Hematopoietic multipotent progenitor cell treated with erythropoietin and hydrocortisone succinate and interleukin-3 and kit ligand, for 4 days (in vitro differentiated cells): Measurements from ENCODE around the gene PTPRN2.
"Not testable (repeated sequence)": the region's sequence is repeated elsewhere in the genome, so short reads cannot be mapped to it uniquely, and the experiment has no call there.

Experiments used
- DNase-seq: peaks from one replicate; pipeline ENCODE4 v3.0.0-alpha.2; 2015

The PTPRN2 gene

DNA sequence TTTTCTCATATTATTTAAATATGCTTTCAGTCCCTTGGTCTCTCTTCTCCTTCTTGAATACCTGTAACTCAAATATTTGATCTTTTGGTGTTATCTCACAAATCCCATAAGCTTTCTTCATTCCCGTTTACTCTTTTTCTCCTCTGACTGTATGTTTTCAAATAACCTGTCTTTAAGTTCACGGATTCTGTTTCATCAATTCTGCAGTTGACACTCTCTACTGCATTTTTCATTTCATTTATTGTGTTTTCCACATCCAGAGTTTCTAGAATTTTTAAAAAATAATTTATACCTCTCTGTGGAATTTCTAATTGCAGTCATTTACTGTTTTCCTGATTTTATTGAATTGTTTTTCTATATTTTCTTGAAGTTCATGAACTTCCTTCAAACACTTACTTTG is 298.4 kb downstream of the PTPRN2 start:
- no peak for DNase-seq

DNA sequence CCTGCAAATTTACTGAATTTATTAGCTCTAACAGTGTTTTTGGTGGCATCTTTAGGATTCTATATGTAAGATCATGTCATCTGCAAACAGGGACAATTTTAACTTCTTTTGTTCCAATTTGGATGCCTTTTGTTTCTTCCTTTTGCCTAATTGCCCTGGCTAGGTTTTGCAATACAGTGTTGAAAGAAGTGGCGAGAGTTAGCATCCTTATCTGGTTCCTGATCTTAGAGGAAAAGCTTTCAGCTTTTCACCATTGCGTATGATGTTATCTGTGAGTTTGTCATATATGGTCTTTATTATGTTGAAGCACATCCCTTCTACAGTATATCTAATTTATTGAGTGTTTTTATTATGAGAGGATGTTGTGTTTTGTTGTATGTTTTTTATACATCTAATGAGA is 301.4 kb downstream of the PTPRN2 start:
- peak; percentile 30 for DNase-seq

DNA sequence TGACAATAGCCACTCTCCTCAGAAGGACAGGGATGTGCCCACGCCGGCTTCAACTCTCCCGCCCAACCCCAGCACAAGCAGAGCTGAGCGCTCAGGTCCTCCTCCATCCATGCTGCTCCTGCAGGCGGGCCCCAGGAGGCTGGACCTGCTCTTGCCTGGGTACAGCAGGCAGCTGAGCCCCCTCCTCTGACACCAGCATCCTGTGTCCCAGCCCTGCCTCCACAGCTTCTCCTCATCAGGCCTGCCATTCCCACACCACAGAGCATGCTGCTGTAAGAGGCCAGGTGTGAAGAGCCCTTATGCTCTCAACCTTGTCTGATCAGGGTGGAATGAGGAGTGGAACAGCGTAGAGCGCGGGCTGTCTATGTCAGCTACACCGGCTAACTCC is 302.2 kb downstream of the PTPRN2 start:
- DNase-seq: no peak

DNA sequence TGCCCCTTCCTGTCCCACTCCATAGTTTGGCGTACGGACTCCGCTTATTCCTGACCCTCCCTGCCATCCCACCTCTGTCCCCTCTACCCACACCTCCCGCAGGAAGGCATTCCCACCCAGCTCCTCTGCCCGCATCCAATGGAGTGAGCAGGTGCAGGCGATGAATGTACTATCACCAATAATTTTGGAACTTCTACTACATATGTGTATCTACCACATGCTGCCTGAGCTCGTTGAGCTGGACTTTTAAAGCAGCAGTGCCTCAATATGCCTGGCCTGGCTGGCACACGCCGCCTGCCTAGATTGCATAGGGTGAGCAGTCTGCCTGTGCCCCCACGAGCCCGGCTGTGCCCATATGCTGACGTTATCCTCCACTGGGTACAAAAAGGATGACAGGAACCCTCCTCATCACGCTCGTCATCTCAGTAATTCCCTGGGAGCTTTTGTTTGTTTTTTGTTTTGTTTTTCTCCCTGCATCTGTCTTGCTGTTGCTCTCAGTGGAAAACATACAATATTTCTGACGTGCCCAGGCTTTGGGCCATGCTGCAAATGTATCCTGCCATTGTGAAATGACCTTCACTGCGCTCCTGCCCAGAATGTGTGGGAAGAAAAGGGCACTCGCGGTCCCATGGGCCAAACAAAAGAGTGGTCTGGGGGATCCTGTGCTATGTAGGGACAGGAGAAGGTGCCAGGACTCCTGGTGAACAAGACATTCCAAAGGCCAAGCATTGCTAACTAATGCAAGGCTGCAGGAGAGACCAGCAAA is 302.8 kb downstream of the PTPRN2 start:
- no peak for DNase-seq

DNA sequence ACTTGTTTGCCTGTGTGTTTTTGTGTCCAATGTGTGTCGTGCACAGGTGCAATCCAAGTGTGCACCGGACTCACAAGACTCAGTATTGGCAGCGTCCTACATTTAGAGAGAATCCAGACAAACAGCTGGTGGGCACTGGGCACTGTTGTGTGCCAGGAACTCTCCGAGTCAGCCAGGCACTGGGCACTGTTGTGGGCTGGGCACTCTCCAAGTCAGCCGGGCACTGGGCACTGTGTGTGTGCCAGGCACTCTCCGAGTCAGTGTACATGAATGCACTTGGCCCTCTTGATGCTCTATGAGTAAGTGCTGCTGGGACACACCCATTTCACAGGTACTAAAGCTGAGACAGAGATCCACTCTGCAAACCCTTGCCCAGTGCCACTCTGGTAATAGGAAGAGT is 303.5 kb downstream of the PTPRN2 start:
- no peak for DNase-seq

DNA sequence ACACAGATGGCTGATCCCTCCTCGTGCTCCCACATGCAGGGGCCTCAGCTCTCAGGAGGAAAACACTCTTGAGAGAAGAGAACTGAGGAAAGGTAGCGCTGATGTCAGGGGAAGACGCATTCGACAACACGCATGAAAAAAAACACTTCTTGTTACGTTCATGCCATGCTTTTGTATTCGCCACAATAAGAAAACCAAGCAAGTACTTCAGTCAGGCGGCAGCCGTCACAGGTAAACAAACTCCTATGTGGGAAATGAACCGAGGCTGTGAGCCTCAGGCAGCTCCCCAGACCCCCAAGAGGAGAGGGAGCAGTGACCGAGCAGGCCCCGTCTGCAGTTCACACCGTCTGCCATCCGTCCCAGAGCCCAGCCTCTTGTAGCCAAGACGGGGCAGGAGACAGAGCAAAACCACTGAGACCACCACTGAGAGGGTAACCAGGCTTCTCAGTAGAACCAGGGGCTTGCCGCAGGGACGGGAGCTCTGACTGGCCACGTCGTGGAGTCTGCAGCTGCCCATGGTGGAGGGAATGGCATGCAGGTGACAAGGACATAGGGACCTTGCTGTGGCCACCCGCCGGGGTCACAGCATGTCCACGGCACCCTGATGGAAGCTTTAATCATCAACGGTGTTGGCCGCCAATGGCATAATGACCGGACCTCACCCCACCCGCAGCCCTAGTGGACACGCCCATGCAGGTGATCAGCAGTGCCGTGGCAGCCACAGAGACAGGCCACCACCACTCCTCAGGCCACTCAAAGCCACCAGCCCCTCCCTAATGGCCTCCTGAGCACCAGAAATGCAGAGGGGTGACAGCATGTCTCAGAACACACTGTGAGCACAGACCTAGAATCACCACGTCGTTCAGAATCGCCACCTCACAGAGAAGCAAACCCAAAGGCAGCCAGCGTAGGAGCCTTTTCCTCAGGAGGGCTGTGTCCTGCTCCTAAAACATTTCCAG is 304.3 kb downstream of the PTPRN2 start:
- DNase-seq: no peak

DNA sequence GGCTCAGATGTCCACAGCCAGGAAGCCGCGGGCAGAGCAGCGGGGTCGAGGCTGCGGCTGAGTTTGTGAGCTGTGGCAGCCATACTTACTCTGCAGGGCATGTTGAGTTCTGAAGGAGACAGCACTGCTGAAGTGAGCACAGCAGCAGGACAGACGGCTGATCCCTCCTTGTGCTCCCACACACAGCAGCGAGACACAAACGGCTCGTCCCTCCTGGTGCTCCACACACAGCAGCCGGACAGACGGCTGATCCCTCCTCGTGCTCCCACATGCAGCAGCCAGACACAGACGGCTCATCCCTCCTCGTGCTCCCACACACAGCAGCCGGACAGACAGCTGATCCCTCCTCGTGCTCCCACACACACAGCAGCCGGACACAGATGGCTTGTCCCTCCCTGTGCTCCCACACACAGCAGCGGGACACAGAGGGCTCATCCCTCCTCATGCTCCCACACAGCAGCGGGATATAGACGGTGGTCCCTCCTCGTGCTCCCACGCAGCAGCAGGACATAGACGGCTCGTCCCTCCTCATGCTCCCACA is 305.1 kb downstream of the PTPRN2 start:
- DNase-seq: no peak

DNA sequence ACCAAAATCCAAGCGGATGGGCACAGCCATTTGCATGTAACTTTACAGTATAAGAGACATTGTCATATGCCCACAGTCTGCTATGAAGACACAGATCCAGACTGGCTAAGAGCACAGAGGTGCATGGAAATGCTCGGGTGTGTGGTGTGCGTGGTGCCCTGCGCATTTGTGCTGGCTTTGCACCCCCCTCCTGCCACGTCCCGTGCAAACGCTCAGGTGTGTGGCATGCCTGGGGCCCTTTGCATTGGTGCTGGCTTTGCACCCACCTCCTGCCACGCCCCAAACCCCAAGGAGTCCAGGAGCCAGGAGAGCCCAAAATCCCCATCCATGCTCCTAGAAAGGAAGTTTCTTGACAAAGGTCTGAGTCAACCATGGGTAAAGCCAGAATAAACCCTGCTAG is 306.2 kb downstream of the PTPRN2 start:
- no peak for DNase-seq

DNA sequence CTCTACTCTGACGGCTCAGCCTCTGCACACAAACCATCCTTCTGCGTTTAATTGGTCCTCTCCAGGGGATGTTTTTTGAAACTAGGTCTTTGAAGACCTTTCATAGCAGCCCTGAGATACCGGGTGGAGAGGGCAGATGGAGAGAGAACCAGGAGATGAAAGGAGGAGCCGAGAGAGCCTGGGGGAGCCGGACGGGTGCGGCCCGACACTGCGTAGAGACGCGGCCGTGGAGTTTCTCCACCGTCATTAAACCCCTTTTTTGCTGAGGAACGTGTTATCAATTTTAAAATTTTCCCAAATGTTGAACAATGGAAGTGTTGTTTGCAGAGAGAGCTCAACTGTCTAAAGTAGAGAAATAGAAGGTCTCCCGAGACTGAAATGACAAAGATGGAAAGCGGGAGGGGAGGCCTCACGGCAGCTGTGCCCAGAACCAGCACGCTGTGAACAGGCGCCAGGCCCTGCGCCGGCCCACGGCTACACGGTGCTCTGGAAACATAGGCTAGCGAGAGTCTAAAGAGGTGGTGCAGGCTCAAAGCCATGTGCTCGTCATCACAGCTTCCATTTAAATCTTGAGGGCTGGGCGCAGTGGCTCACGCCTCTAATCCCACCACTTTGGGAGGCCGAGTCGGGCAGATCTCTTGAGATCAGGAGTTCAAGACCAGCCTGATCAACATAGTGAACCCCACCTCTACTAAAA is 307.0 kb downstream of the PTPRN2 start:
- no peak for DNase-seq

DNA sequence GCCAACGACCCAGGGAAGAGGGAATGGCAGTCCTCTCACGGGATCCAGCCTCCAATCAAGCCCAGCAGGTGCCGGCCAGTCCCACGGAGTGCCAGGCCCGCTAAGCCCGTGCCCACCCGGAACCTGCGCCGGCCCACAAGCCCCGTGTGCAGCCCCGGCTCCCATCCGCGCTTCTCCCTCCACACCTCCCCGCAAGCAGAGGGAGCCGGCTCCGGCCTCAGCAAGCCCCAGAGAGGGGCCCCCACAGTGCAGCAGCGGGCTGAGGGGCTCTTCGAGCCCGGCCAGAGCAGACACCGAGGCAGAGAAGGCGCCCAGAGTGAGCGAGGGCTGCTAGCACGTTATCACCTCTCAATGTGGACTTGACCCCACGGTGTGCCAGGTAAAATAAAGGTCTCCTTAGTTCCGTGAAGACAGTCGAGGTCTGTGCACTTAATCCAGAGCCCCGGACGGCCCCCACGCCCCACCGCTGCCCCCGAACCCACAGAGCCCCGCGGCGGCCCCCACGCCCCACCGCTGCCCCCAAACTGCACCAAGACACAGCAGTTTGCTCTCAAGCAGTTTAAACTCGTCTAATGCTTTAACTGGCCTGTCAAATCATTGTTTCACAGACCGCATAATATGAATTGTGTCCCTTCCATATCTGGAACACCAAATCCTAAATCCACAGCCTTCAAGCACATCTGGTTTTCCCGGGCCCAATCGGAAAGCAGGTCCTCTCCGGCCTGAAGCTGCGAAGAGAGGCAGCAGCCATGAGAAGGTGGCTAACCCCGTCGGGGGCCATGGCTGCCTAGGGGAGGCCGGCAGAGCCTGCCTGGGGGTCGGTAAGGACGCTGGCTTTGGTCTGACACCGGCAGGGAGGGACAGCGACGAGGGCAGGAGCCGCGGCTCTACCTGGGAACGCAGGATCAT is 307.8 kb downstream of the PTPRN2 start:
- no peak for DNase-seq

DNA sequence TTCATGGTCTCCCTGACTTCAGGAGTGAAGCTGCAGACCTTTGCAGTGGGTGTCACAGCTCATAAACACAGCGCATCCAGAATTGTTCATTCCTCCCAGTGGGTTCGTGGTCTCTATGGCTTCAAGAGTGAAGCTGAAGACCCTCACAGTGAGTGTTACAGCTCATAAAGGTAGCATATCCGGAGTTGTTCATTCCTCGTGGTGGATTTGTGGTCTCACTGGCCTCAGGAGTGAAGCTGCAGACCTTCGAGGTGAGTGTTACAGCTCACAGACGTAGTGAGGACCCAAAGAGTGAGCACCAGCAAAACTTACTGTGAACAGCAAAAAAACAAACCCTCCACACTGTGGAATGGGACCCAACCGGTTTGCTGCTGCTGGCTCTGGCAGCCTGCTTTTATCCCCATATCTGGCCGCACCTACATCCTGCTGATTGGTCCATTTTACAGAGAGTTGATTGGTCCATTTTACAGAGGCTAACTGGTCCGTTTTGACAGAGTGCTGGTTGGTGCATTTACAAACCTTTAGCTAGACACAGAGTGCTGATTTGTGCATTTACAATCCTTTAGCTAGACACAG is 308.8 kb downstream of the PTPRN2 start:
- DNase-seq: no peak

DNA sequence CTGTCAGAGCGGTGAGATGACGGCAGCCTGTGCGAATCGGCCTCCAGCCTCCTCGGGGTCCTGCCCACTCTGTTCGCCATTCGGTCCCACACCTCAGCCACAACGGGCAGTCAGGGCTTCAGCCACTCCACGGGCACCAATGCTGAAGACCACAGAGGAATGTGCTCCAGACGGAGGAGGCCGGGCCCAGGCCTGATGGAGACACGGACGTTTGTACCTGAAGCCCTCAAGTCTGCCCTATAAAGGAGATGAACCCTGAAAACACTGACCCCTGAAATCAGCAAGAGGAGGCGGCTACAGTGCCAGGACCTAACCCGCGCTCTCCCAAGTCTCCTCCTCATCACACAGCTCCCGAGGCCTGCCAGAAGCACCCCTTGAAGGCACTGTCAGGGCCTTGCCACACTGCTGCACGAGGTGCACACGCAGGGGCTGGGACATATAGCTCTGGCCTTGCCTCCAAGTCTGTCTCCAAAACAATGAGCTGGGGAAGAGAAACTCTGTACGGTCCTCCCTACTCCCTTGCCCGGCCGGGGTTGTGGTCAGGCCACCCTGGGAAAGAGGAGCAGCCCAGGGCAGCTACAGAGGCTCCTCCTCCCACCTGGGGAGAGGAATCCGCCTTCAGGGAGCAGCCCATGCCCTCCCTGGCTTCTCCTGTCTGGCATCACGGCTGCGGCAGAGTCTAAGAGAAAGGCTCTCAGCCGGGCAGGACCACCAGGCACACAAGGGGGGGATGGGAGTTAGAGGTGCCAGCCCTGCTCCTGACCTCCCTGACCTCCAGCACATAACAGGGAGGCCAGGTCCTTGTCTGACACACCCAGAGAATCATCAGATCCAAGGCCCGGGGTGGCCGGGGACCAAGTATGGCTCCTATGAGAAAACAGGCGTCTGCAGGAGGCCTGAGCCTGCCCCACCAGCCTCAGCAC is 310.1 kb downstream of the PTPRN2 start:
- no peak for DNase-seq

DNA sequence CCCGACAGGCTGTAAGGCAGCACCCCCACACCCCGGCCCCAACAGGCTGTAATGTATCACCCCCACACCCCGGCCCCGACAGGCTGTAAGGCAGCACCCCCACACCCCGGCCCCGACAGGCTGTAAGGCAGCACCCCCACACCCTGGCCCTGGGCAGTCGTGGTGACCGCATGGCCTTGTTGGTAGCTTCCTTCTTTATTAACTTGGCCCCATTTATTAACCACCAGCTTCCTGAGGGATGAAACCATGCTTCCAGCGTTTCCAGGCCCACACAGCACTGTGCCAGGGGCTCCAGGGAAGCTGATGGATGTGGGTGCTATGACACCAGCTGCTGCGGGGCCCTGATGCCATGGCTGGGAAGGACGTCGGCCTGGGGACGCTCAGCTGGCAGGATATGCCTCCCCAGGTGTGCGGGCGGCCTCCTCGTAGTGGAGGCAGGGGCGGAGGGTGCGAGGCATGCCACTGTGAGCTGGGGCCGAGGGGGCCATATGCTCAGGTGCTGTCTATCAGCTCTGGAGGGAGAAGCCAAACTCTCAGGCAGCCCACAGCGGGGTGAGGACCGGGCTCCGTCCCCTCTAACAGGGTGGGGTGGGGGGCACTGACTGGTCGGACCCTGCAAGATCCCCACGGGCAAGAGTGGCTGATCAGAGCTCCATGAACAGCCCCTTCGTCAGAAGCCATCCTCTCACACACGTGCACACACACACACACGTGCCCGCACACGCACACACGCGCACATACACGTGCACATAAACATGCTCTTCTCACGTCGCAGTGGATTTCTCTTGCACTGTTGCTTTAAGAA is 311.0 kb downstream of the PTPRN2 start:
- no peak for DNase-seq

DNA sequence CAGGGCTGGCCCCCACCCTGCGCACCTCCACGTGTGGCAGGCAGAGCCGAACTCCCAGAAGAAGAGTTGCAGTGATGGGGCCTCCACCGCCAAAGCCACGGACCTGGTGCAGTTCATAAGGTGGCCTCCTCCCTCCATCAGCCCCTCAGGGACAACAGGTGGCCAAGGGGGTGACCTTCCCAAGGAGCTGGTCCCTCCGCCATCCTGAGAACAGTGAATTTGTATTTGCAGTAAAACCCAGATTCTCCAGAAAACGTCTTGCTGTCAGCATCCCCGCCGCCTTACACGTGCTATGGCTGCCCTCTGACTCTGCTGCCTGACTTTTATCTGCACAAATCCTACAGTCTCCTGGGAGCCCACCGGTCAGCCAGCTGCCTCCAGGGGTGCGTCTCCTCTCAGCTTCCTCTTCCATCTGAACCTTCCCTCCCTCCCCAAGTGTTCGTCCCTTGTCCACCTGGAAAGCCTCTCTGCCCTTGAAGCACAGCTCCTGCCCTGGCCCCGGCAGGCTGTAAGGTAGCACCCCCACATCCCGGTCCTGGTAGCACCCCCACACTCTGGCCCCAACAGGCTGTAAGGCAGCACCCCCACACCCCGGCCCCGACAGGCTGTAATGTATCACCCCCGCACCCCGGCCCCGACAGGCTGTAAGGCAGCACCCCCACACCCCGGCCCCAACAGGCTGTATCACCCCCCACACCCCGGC is 311.8 kb downstream of the PTPRN2 start:
- DNase-seq: no peak

DNA sequence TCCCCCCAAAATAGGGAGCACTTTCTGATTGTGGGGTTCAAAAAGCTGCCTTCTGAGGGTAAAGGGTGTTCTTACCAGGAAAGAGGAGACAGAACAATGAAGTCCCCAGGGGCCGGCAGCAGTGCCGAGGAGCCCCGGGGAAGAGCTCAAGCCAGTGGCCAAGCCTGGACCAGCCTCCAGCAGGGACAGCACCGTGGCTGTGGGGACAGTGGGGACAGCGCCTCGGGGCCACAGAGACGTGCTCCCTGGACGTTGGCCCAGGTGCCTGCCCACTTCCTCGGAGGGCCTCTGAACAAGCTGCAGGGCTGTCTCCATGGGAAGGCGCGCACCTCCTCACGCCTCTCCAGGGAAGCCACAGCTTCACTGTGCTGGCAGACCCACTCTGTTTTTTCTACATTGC is 312.6 kb downstream of the PTPRN2 start:
- no peak for DNase-seq

DNA sequence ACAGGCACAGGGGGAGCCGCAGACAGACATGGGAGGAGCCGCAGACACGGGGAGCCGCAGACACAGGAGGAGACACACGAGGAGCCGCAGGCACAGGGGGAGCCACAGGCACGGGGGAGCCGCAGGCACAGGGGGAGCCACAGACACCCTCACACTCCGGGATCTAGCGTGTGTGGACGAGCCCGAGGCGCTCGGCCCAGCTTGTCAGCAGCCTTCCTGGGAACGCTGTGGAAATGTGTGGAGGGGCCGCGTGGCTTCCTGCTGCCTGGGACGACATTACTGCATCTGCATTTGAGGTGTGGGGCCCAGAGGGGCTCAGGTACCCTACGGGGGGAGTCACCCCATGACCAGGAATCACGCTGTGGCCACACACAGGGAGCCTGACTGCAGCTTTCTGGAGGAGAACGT is 313.2 kb downstream of the PTPRN2 start:
- DNase-seq: no peak

DNA sequence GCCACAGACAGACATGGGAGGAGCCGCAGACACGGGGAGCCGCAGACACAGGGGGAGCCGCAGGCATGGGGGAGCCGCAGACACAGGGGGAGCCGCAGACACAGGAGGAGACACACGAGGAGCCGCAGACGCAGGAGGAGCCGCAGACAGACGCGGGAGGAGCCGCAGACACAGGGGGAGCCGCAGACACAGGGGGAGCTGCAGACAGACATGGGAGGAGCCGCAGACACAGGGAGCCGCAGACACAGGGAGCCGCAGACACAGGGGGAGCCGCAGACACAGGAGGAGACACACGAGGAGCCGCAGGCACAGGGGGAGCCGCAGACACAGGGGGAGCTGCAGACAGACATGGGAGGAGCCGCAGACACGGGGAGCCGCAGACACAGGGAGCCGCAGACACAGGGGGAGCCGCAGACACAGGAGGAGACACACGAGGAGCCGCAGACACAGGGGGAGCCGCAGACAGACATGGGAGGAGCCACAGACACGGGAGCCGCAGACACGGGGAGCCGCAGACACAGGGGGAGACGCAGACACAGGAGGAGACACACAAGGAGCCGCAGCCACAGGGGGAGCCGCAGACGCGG is 313.8 kb downstream of the PTPRN2 start:
- DNase-seq: not testable (repeated sequence)

DNA sequence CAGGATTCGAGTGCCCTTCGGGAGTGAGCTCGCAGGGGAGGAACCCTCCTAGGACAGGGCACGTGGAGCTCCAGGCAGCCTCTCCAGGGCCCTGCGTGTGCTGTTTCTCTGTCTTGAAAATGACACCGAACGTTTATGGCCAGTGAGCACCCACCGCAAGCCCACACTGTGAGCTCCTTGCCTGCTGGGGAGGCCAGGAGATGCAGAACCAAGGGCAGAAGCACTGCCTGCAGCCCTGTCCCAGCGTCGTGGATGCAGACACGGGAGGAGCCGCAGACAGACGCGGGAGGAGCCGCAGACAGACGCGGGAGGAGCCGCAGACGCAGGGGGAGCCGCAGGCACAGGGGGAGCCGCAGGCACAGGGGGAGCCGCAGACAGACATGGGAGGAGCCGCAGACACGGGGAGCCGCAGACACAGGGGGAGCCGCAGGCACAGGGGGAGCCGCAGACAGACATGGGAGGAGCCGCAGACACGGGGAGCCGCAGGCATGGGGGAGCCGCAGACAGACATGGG is 314.4 kb downstream of the PTPRN2 start:
- no peak for DNase-seq
